Right lobe of liver (tissue), 4 donors: ENCODE measurements around the gene KIF5C.

Experiments used
- CTCF ChIP-seq, 4 donors: fragments of 200-600 bp in 3 of 4; fragments of 450-650 bp in 1 of 4; IDR thresholded peaks; one replicate each; pipeline versions ENCODE4 v1.5.1 to v1.8.0; 2016 to 2022; ENCODE audit warnings: antibody characterized with exemption in 4 of 4, mild to moderate bottlenecking in 2 of 4
- POLR2A ChIP-seq: fragments of 450-650 bp; IDR thresholded peaks from one replicate; pipeline ENCODE4 v1.6.1; 2017; ENCODE audit warnings: antibody characterized with exemption, mild to moderate bottlenecking
- donor health status: DM: no; HTN: no; CAD: no.
- donor health status: DM: no; HTN: no; CAD: no.
- donor health status: DM: no; HTN: yes; CAD: no.

GRCh38 chr2:149068996-149069888 lies 194.2 kb downstream of the KIF5C start:
- TF ChIP-seq CTCF (IDR thresholded peaks at IDR 0.05) = no peak
- no peak for TF ChIP-seq POLR2A
